K562 (cell line): ENCODE results near the gene CHST12. TPM values are rescaled to one million over a fixed set of nuclear protein-coding genes. Genes with fewer than 3 reads are reported as not detected.

Source experiments
- ATAC-seq: fragments of 200-7000 bp; cut with Tn5 transposase; 3 replicates; pipeline ENCODE4 v1.9.1; 2020; ENCODE audit warnings: moderate library complexity
- BruUV-seq: library from RNA; stranded (reverse); fragments of 400-500 nt; replicated peaks from 2 replicates; lab custom pipeline; 2021; lab: Mats Ljungman, UMichigan
- CTCF ChIA-PET: fragments of 300-600 bp; formaldehyde crosslinking; extraction: SDS; loops from one replicate; lab custom pipeline; 2021; ENCODE audit warnings: low intra/inter-chr PET ratio; lab: Yijun Ruan, JAX
- POLR2A ChIA-PET: fragments of 300-600, 350-650 bp; sonication (Branson Sonifier 250); formaldehyde crosslinking; extraction: SDS; loops from one replicate; lab custom pipeline; 2021; ENCODE audit warnings: antibody characterized with exemption, inconsistent platforms; lab: Yijun Ruan, JAX
- DNase-seq, 4 experiments: peaks; one replicate each; pipeline versions ENCODE4 v3.0.0 to v3.0.0-alpha.2; 2011 to 2018; ENCODE audit warnings: low spot score in 3 of 4, mixed read lengths in 3 of 4; ENCODE audit errors: extremely low read depth in 1 of 4
- FAIRE-seq: peaks from 2 replicates; lab custom pipeline; 2011; peaks lifted over from hg19 to GRCh38; lab: Jason Lieb, UNC
- H2AFZ ChIP-seq: 2 replicates; pipeline ENCODE4 v1.6.0; 2011; ENCODE audit warnings: low read depth, low read length, control low read depth, inconsistent platforms
- H3K27ac ChIP-seq: fragments of 200-600 bp; 3 replicates; pipeline ENCODE4 v1.8.0; 2011; ENCODE audit warnings: low read depth, mild to moderate bottlenecking, control low read depth, inconsistent platforms, low read length, moderate library complexity, mixed read lengths; ENCODE audit errors: extremely low read depth
- H3K27me3 ChIP-seq, 2 experiments: fragments of 300-600 bp in 1 of 2; 2 replicates in 1 of 2; 3 replicates in 1 of 2; pipeline versions ENCODE4 v1.6.0 to v1.8.0; 2011; ENCODE audit warnings: inconsistent platforms in 2 of 2, low read length in 2 of 2, mild to moderate bottlenecking in 1 of 2, mixed read lengths in 1 of 2, moderate library complexity in 1 of 2; ENCODE audit not compliant: control insufficient read depth in 2 of 2, insufficient read depth in 2 of 2
- H3K36me3 ChIP-seq: fragments of 300-600 bp; 3 replicates; pipeline ENCODE4 v1.8.0; 2011; ENCODE audit warnings: mild to moderate bottlenecking, low read length, inconsistent platforms; ENCODE audit not compliant: control insufficient read depth, insufficient read depth
- H3K4me1 ChIP-seq, 2 experiments: fragments of 200-600 bp in 1 of 2; replicated peaks in 1 of 2; 2 replicates in 1 of 2; 3 replicates in 1 of 2; pipeline versions ENCODE4 v1.5.1 to v1.8.0; 2011; ENCODE audit warnings: inconsistent platforms in 2 of 2, low read length in 2 of 2, mild to moderate bottlenecking in 1 of 2, mixed read lengths in 1 of 2, moderate library complexity in 1 of 2; ENCODE audit not compliant: control insufficient read depth in 2 of 2, insufficient read depth in 2 of 2
- H3K4me2 ChIP-seq: 2 replicates; pipeline ENCODE4 v1.6.1; 2011; ENCODE audit warnings: low read length, control low read depth, inconsistent platforms, mixed read lengths; ENCODE audit not compliant: insufficient read depth
- H3K4me3 ChIP-seq: fragments of 200-600 bp; sonication (generic), shearing (Covaris generic); 2 replicates; pipeline ENCODE4 v1.5.1; 2016; ENCODE audit warnings: control low read depth, inconsistent platforms
- H3K79me2 ChIP-seq: fragments of 200-600 bp; 3 replicates; pipeline ENCODE4 v1.8.0; 2011; ENCODE audit warnings: low read length, inconsistent platforms; ENCODE audit not compliant: control insufficient read depth, insufficient read depth
- H3K9ac ChIP-seq, 2 experiments: 2 replicates each; pipeline versions ENCODE4 v1.6.0 to v1.6.1; 2011; ENCODE audit warnings: low read depth in 2 of 2, low read length in 2 of 2, control low read depth in 1 of 2, inconsistent platforms in 1 of 2, mild to moderate bottlenecking in 1 of 2, mixed read lengths in 1 of 2; ENCODE audit not compliant: insufficient read depth in 1 of 2
- H3K9me1 ChIP-seq: one replicate; pipeline ENCODE4 v1.6.0; 2011; ENCODE audit warnings: inconsistent platforms, mild to moderate bottlenecking, low read length, moderate library complexity; ENCODE audit not compliant: control insufficient read depth, insufficient read depth
- H3K9me3 ChIP-seq: replicated peaks from 2 replicates; pipeline ENCODE4 v1.5.1; 2011; ENCODE audit warnings: low read depth, low read length, inconsistent platforms; ENCODE audit not compliant: control insufficient read depth, insufficient read depth
- H4K20me1 ChIP-seq: replicated peaks from 2 replicates; pipeline ENCODE4 v1.6.1; 2011; ENCODE audit warnings: low read length, inconsistent platforms, mixed read lengths; ENCODE audit not compliant: control insufficient read depth, insufficient read depth
- WGBS: fragments of 100-300 bp; shearing (Covaris generic); methylation state at CpG from one replicate; pipeline ENCODE4 v1.1.6; 2016; ENCODE audit warnings: low coverage, mixed read lengths; ENCODE audit not compliant: insufficient coverage; ENCODE audit errors: missing lambda C conversion rate; 5-methylcytosine and 5-hydroxymethylcytosine counted together
- in situ Hi-C: fragments of 300-500 bp; cut with MboI; formaldehyde crosslinking; loops from 4 replicates; pipeline ENCODE4 v1.15.0; 2018; ENCODE audit warnings: inconsistent platforms, mixed read lengths
- intact Hi-C: fragments of 100-400 bp; cut with micrococcal nuclease; formaldehyde crosslinking; loops from 2 replicates; pipeline ENCODE4 v1.14.2; 2022
- polyA plus RNA-seq, 8 experiments: library from polyadenylated mRNA; depleted of rRNA in 4 of 8; stranded (reverse) in 5 of 8; unstranded in 3 of 8; fragments of >200 nt; fragmentation: Nextera tagmentation in 2 of 8; fragmentation: Illumina TruSeq in 1 of 8; extraction: Ambion mirVana in 2 of 8; extraction: Trizol in 1 of 8; gene quantifications; 2 replicates each; pipeline versions ENCODE4 v1.2.1 to v1.2.3, GENCODE V29; 2011 to 2014; ENCODE audit warnings: inconsistent platforms in 1 of 8, missing spikeins in 1 of 8
- total RNA-seq, 7 experiments: library from RNA; depleted of rRNA in 6 of 7; stranded (reverse); fragments of >200 nt in 6 of 7; fragmentation: Illumina TruSeq in 2 of 7; extraction: Trizol in 2 of 7; gene quantifications; 2 replicates each; pipeline versions ENCODE4 v1.2.1 to v1.2.3, GENCODE V29; 2011 to 2021; ENCODE audit warnings: low replicate concordance in 1 of 7
- TF ChIP-seq, protein P1 (sequence below): IDR thresholded peaks from 2 replicates; pipeline ENCODE4 v1.6.1; 2016; ENCODE audit warnings: missing genetic modification characterization, missing compliant biosample characterization
- TF ChIP-seq, protein P2 (sequence below): sonication (generic); formaldehyde crosslinking; IDR thresholded peaks from 2 replicates; pipeline ENCODE4 v1.8.0; 2022; ENCODE audit warnings: mild to moderate bottlenecking, missing genetic modification reagents

CHST12 gene
- total and polyA plus RNA-seq, 9 of the 15 experiments (the other 6 are each of a cell fraction or from before 2014, with no cell fraction given): 0.18 to 19.8 (median 3.6) TPM

DNA sequence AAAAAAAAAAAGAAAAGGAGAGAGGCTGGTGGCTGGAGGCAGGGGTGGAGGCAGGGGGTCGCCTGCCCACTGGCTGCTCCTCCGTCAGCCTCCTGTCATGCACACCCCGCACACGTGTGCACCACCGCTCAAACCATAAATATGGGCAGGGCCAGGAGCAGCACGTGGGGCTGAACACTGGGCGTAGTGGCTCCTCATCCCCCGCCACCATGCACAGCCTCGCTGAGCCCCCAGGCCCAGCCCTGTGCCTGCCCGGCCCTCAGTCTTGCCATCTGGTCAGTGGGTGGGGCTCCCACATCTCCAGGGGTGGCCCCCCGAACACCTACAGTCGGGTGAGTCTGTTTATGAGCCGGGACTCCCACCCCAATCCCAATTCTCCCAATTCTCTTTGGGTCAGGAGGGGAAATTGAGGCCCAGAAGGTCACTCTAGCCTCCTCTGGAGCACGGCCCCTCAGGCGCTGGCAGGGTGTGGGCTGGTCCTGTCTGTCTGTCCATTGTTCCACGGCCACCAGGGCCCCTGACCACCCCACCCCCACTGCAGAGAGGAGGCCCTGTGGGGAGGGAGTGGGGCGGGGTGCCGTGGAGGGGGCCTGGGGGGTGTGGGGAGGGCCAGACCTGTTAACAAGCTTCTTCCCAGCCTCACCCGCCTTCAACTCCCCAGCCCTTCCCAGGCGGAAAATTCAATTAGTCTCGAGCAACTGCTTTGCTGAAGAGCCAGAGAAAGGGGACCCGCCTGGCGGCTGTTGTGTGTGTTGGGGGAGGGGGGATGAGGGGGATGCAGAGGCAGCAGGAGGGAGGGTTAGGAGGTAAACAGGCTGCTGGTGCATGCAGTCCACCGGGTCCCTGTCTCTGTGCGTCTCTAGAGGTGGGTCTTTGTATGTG, 92.2 kb downstream of the CHST12 start:
- 18% methylated on average over 18 of the region's 25 CpGs for WGBS
- ChIA-PET CTCF (no interaction called here), POLR2A (no interaction called here)
- Histone ChIP-seq H3K27ac (no peak overlapping the region), H4K20me1 (no peaks in the 10 kb centered on the region), H3K9ac (no peak overlapping the region), H3K36me3 (no peaks in the 10 kb centered on the region), H3K4me1 (peaks cover 0 to 39% of the 10 kb centered on the region in 2 experiments; a peak in 2 of 5 replicates), H3K4me2 (no peak overlapping the region), H3K4me3 (no peak overlapping the region), H3K79me2 (no peaks in the 10 kb centered on the region), H3K27me3 (peaks cover 6 to 30% of the 10 kb centered on the region in 2 experiments; a peak in 3 of 5 replicates), H3K9me3 (no peaks in the 10 kb centered on the region), H3K9me1 (no peaks in the 10 kb centered on the region), H2AFZ (no peak overlapping the region)
- no TSS peak for BruUV-seq
- in situ Hi-C loops (no loop called here), intact Hi-C loops (no loop called here)
- TF ChIP-seq, protein P1, sequence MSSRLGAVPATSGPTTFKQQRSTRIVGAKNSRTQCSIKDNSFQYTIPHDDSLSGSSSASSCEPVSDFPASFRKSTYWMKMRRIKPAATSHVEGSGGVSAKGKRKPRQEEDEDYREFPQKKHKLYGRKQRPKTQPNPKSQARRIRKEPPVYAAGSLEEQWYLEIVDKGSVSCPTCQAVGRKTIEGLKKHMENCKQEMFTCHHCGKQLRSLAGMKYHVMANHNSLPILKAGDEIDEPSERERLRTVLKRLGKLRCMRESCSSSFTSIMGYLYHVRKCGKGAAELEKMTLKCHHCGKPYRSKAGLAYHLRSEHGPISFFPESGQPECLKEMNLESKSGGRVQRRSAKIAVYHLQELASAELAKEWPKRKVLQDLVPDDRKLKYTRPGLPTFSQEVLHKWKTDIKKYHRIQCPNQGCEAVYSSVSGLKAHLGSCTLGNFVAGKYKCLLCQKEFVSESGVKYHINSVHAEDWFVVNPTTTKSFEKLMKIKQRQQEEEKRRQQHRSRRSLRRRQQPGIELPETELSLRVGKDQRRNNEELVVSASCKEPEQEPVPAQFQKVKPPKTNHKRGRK (tag): no peak
- TF ChIP-seq, protein P2, sequence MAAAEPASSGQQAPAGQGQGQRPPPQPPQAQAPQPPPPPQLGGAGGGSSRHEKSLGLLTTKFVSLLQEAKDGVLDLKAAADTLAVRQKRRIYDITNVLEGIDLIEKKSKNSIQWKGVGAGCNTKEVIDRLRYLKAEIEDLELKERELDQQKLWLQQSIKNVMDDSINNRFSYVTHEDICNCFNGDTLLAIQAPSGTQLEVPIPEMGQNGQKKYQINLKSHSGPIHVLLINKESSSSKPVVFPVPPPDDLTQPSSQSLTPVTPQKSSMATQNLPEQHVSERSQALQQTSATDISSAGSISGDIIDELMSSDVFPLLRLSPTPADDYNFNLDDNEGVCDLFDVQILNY (CRISPR knock-in tag): no peak
- DNase-seq (no peak), ATAC-seq (no peak), FAIRE-seq (no peak)
